NCI-H748 treated with DMSO at 0.1 percent for 48 hours (cell line): ENCODE data around the gene SLC5A2.
A peak's percentile ranks its signal among the peaks of the same experiment; 100 is the strongest.
"Not testable (repeated sequence)": the region's sequence is repeated elsewhere in the genome, so short reads cannot be mapped to it uniquely, and the experiment has no call there.

Experiments used
- DNase-seq: peaks from one replicate; lab custom pipeline; 2025; lab: John Stamatoyannopoulos, UW

Gene SLC5A2

GRCh38 chr16:31498493-31498892 is 15.6 kb downstream of the SLC5A2 start:
- DNase-seq, result no peak

GRCh38 chr16:31499928-31500327 is 17.0 kb downstream of the SLC5A2 start:
- no peak for DNase-seq

DNA sequence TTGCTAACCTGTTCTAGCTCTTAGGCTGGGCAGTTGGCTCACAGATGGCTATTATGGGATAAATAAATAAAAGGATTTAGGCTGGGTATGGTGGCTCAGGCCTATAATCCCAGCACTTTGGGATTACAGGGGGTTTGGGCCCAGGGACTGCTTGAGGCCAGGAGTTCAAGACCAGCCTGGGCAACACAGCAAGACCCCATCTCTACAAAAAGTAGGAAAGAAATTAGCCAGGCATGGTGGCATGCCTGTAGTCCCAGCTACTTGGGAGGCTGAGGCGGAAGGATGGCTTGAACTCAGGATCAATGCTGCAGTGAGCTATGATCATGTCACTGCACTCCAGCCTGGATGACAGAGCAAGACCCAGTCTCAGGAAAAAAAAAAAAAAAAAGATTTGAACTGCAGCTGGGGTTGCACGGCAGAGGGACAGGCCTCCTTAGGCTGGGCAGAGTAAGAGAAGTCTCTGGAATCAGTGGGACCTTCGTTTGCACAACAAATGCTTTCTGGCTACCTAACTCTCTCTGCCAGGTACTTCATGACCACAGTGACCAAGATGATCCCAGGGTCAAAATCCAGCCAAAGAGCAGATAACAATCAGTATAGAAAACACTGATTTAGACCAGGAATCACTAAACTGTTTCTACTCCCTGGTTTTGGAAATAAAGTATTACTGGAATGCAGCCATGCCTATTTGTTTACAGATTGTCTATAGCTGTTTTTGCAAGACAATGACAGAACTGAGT is 18.5 kb downstream of the SLC5A2 start:
- no peak for DNase-seq

DNA sequence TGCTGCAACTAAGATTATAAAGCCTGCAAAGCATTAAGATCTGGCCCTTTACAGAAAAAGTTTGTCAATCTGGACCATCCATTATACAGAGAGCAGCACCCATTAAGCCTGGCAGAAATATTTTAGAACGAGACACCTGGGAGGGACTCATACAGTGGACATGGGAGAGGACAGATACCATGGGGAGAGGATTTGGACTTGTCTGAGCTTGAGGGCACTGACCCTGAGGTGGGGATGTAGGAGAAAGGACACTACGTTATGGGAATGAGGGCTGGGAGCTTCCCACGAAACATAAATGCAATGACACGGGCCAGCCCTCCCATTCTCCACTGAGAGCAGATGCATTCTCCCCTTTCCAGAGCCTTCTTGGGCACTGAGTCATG is 19.0 kb downstream of the SLC5A2 start:
- no peak for DNase-seq

GRCh38 chr16:31502981-31503380 is 20.1 kb downstream of the SLC5A2 start:
- DNase-seq, result no peak

DNA sequence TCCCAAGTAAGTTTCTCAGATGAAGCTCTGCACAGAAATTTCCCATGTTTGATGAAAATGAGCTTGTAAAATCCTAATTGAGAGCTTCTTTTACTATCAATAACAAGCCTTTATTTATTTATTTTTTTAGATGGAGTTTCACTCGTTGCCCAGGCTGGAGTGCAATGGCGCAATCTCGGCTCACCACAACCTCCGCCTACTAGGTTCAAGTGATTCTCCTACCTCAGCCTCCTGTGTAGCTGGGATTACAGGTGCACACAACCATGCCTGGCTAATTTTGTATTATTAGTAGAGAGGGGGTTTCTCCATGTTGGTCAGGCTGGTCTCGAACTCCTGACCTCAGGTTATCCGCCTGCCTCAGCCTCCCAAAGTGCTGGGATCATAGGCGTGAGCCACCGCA is 20.6 kb downstream of the SLC5A2 start:
- not testable (repeated sequence) for DNase-seq

GRCh38 chr16:31504159-31504558 is 21.2 kb downstream of the SLC5A2 start:
- no peak for DNase-seq

DNA sequence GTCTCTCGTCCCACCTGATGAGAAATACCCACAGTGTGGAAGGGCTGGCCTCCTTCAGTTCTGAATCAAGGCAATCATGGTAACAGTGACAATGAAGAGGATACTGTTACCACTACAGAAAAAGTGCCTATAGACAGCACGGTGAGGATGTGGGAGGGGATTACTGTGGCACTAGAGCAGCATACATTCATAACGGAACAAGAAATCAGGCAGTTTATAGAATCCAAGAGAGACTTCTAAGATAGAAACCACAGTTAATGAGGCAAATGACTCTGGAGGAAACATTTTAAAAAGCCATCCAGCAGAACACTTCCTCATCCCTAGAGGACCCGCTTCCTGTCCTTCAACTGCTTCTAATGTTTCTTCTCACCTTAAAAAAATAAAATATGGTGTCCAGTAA is 22.6 kb downstream of the SLC5A2 start:
- no peak for DNase-seq

- DNase-seq, result no peak
These were observed 24.6 kb downstream of the SLC5A2 start for GRCh38 chr16:31507617-31507928.

- DNase-seq, result peak; percentile 64
These were observed 25.2 kb downstream of the SLC5A2 start, which contains the start of gene RUSF1 for GRCh38 chr16:31507929-31508705. TSS of gene RUSF1 (minus strand) at chr16:31508391. CDS start at chr16:31508373, 18 bp downstream.

DNA sequence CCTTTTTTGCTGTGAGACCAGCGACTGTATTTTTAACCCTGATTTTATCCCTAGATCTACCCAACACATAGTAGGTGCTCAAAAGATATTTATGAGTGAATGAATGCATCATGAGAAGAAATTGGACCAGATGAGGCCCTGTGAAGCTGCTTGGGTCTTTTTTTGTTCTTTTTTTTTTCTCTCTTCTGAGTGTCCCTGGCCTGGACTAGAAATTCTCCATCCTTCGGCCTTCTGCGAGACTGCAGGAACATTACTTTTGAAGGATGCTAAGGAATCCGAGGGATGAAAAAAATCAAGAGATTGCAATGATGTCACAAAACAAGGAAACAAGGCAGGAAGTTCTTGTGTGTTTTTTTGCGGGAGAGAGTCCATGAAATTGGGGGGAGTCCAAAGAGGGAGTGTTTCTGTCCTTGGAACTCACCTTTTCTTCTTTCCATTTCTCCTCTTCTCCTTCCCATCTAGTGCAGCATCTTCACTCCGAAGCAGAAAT is 25.8 kb downstream of the SLC5A2 start:
- DNase-seq, result no peak

GRCh38 chr16:31513126-31513525 is 30.2 kb downstream of the SLC5A2 start:
- no peak for DNase-seq

GRCh38 chr16:31513884-31514283 is 31.0 kb downstream of the SLC5A2 start:
- no peak for DNase-seq

- DNase-seq, result peak; percentile 1
These were observed 35.0 kb downstream of the SLC5A2 start for GRCh38 chr16:31517800-31518402.

GRCh38 chr16:31519759-31520431 is 37.0 kb downstream of the SLC5A2 start:
- peak; percentile 53 for DNase-seq

DNA sequence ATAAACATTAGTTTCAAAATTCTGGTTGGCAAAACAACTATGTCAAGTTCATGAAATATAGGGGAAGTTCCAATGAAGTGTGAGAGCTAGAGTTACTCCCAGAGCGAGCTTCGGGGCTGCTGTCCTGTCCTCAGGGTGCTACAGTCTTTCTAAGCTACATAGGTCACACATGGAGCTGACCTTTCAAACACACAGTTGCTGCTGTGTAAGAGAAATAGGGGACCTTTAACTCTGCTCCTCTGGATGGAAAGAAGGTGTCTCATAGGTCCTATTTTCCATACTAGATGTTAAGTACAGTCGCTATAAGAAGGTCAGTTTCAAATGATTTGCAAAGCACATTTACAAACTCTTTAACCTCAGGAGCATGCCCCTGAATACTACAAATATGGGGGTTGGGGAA is 38.4 kb downstream of the SLC5A2 start:
- no peak for DNase-seq

DNA sequence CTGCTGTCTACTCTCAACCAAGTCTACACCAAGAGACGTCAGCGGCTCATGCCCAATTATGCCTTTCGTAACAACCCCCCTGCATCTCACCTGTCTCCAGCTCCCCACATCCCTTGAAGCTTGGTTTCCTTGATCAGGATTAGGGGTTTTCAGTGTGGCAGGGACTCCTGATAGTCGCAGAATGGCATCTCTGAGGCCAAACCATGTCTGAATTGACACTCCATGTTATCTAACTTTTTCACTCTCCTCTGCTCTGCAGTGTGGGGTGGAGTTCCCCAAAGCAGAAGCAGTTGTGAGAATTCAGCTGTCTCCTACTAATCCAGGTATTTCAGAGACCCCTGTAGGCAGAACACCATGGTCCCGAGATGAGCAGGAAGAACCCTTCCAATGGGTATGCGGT is 39.1 kb downstream of the SLC5A2 start:
- no peak for DNase-seq

GRCh38 chr16:31523768-31524167 is 40.8 kb downstream of the SLC5A2 start:
- DNase-seq, result not testable (repeated sequence)

- DNase-seq, result no peak
These were observed 42.2 kb downstream of the SLC5A2 start for GRCh38 chr16:31525113-31525512.

DNA sequence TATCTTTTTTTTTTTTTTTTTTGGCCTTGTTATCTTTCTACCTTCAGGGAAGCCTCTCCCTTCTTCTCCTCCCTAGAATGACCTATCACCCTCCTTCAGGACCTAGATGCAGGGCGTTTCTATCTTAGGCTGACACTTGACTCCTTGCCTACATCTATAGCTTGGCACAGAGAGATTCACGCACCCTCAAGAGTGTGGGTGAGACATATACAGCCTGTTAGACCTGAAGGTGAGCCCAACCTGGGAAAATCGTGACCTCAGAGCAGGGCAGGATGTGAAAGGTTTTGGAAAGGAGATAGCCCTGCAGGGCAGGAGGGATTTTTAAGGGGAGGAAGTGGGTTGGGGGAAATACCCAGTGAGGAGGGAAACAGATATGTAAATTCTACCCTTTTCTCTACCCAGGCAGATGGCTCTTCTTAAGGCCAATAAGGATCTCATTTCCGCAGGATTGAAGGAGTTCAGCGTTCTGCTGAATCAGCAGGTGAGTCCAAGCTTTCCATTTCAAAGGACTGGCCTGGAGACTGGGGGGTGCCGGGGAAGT is 44.9 kb downstream of the SLC5A2 start, which contains the start of gene AHSP:
Gene AHSP, plus strand, starts transcription at position 167 of the 541 bp plus-strand sequence. Its CDS starts 240 bp downstream, at position 407.
- no peak for DNase-seq

- DNase-seq, result no peak
These were observed 45.7 kb downstream of the SLC5A2 start for GRCh38 chr16:31528523-31529107.
